SK-N-SH treated with all-trans-retinoic acid at 6 μM for 48 hours (cell line): ENCODE data around the gene PRMT5.

Experiments
- ATAC-seq: fragments of 200-7000 bp; cut with Tn5 transposase; 3 replicates; pipeline ENCODE4 v1.9.1; 2020; ENCODE audit warnings: mild to moderate bottlenecking, moderate library complexity
- ARNTL ChIP-seq: fragments of 450-650 bp; formaldehyde crosslinking; IDR thresholded peaks from 2 replicates; pipeline ENCODE4 v1.5.0; 2020; ENCODE audit warnings: low read depth, mild to moderate bottlenecking, moderate library complexity, borderline replicate concordance
- BACH2 ChIP-seq: fragments of 250-450 bp; sonication (Bioruptor Pico); IDR thresholded peaks from 2 replicates; pipeline ENCODE4 v1.9.0; 2021; ENCODE audit warnings: mild to moderate bottlenecking, borderline replicate concordance
- CREB5 ChIP-seq: fragments of 250-450 bp; sonication (Bioruptor Pico); IDR thresholded peaks from 2 replicates; pipeline ENCODE4 v1.5.1; 2020; ENCODE audit warnings: low read depth, mild to moderate bottlenecking, moderate library complexity
- CSRNP3 ChIP-seq: fragments of 250-450 bp; sonication (Bioruptor Pico); IDR thresholded peaks from 2 replicates; pipeline ENCODE4 v1.5.1; 2021; ENCODE audit warnings: mild to moderate bottlenecking, moderate library complexity
- ESRRG ChIP-seq: fragments of 250-450 bp; sonication (Bioruptor Pico); IDR thresholded peaks from 2 replicates; pipeline ENCODE4 v1.6.1; 2021; ENCODE audit warnings: mild to moderate bottlenecking
- GLIS3 ChIP-seq: fragments of 250-450 bp; sonication (Bioruptor Pico); IDR thresholded peaks from 2 replicates; pipeline ENCODE4 v1.5.0; 2020; ENCODE audit warnings: mild to moderate bottlenecking, moderate library complexity
- ISL1 ChIP-seq: fragments of 250-450 bp; sonication (Bioruptor Pico); IDR thresholded peaks from 2 replicates; pipeline ENCODE4 v2.1.2; 2022; ENCODE audit warnings: mild to moderate bottlenecking, moderate library complexity
- OSR1 ChIP-seq: fragments of 250-450 bp; sonication (Bioruptor Pico); IDR thresholded peaks from 2 replicates; pipeline ENCODE4 v1.8.0; 2022; ENCODE audit warnings: moderate library complexity, mild to moderate bottlenecking, inconsistent platforms
- PATZ1 ChIP-seq: fragments of 250-450 bp; sonication (Bioruptor Pico); IDR thresholded peaks from 2 replicates; pipeline ENCODE4 v1.8.0; 2020; ENCODE audit warnings: mild to moderate bottlenecking, moderate library complexity, borderline replicate concordance
- PPARA ChIP-seq: fragments of 250-450 bp; sonication (Bioruptor Pico); IDR thresholded peaks from 2 replicates; pipeline ENCODE4 v1.5.0; 2020; ENCODE audit warnings: mild to moderate bottlenecking, borderline replicate concordance
- RARB ChIP-seq: fragments of 250-450 bp; sonication (Bioruptor Pico); IDR thresholded peaks from 2 replicates; pipeline ENCODE4 v1.8.0; 2021; ENCODE audit warnings: mild to moderate bottlenecking, moderate library complexity
- TCF4 ChIP-seq: fragments of 250-450 bp; sonication (Bioruptor Pico); IDR thresholded peaks from 2 replicates; pipeline ENCODE4 v1.8.0; 2021; ENCODE audit warnings: mild to moderate bottlenecking, moderate library complexity, borderline replicate concordance
- TOX ChIP-seq: fragments of 250-450 bp; sonication (Bioruptor Pico); IDR thresholded peaks from 2 replicates; pipeline ENCODE4 v1.8.0; 2021; ENCODE audit warnings: mild to moderate bottlenecking, moderate library complexity, borderline replicate concordance
- TSHZ2 ChIP-seq: fragments of 250-450 bp; sonication (Bioruptor Pico); IDR thresholded peaks from 2 replicates; pipeline ENCODE4 v1.5.0; 2020; ENCODE audit warnings: mild to moderate bottlenecking, moderate library complexity
- ZC3H10 ChIP-seq: fragments of 250-450 bp; sonication (Bioruptor Pico); IDR thresholded peaks from 2 replicates; pipeline ENCODE4 v1.5.1; 2021; ENCODE audit warnings: mild to moderate bottlenecking, moderate library complexity
- ZFP3 ChIP-seq: fragments of 250-450 bp; sonication (Bioruptor Pico); IDR thresholded peaks from 2 replicates; pipeline ENCODE4 v1.5.0; 2020; ENCODE audit warnings: mild to moderate bottlenecking, moderate library complexity
- ZNF70 ChIP-seq: fragments of 450-650 bp; formaldehyde crosslinking; IDR thresholded peaks from 2 replicates; pipeline ENCODE4 v1.5.0; 2020; ENCODE audit warnings: mild to moderate bottlenecking, moderate library complexity
- ZNF8 ChIP-seq: fragments of 450-650 bp; formaldehyde crosslinking; IDR thresholded peaks from 2 replicates; pipeline ENCODE4 v1.5.0; 2020; ENCODE audit warnings: mild to moderate bottlenecking, moderate library complexity

PRMT5 gene

GRCh38 chr14:22872033-22872832, 56.9 kb downstream of the PRMT5 start:
- ATAC-seq = peak; percentile 75
- TF ChIP-seq ZNF70 = no peak
- TF ChIP-seq CREB5 = no peak
- TF ChIP-seq ISL1 (CRISPR knock-in tag) = no peak
- no peak for TF ChIP-seq TOX (CRISPR knock-in tag)
- TF ChIP-seq TSHZ2 = no peak
- no peak for TF ChIP-seq OSR1
- no peak for TF ChIP-seq ZC3H10
- no peak for TF ChIP-seq RARB (CRISPR knock-in tag)
- no peak for TF ChIP-seq PATZ1 (CRISPR knock-in tag)
- no peak for TF ChIP-seq ZNF8 (CRISPR knock-in tag)

GRCh38 chr14:22871224-22872032, 57.7 kb downstream of the PRMT5 start, which contains the start of gene LRP10:
LRP10 (plus strand) TSS chr14:22871740; CDS start chr14:22872304, 564 bp downstream.
- peak; percentile 92 for ATAC-seq
- TF ChIP-seq GLIS3 (CRISPR knock-in tag) = 0 out of 2 replicates have a peak, but pooled peaks have one; percentile 60
- TF ChIP-seq PPARA (CRISPR knock-in tag) = no peak
- TF ChIP-seq TCF4 (CRISPR knock-in tag) = no peak

GRCh38 chr14:22870811-22871223, 58.4 kb downstream of the PRMT5 start:
- peak; percentile 4; the same call in 2 of the 3 replicates for ATAC-seq
- TF ChIP-seq OSR1 (no peak), TSHZ2 (no peak), CSRNP3 (CRISPR knock-in tag) (no peak), ARNTL (CRISPR knock-in tag) (no peak), ZFP3 (CRISPR knock-in tag) (no peak), BACH2 (CRISPR knock-in tag) (no peak), CREB5 (no peak), ESRRG (CRISPR knock-in tag) (no peak), PATZ1 (CRISPR knock-in tag) (no peak)
